ENCODE measurements around the gene ELP4. TPM values are rescaled to one million over a fixed set of nuclear protein-coding genes. Genes with fewer than 3 reads are reported as not detected.
A peak's percentile ranks its signal among the peaks of the same experiment; 100 is the strongest.
"Not testable (repeated sequence)": the region's sequence is repeated elsewhere in the genome, so short reads cannot be mapped to it uniquely, and the experiment has no call there.

ELP4 gene
- polyA plus RNA-seq, 4 donors: 5.4 to 14.5 (median 7.9) TPM

DNA sequence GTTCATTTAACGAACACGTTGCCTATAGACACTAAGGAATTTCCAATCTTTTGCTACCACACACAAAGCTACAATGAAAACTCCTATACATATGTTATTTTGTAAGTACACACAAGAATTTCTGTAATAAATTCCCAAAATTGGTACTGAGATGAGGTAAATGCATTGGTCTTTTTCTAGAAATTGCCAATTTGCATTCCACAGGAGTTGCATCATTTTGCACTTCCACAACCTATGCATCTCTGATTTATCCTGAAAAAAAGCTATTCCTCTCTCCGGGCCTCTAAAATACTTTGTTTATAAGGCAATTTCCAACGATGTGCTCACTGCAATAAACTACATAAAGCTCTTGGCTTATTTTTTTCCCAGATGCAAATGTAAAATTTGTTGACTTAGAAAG is 25.1 kb upstream of the ELP4 start:
- Histone ChIP-seq H3K27me3 (ENCODE audit: control insufficient read depth in 3 of 3, insufficient read depth in 3 of 3, low read length in 3 of 3) (no peaks in the 10 kb centered on the region), H3K27ac (ENCODE audit: low read depth in 1 of 3, low read length in 2 of 3) (no peak overlapping the region), H3K9me3 (ENCODE audit: control insufficient read depth in 2 of 2, insufficient read depth in 1 of 2, low read depth in 1 of 2, low read length in 1 of 2) (no peaks in the 10 kb centered on the region), H3K4me1 (ENCODE audit: control insufficient read depth in 3 of 3, insufficient read depth in 2 of 3, low read depth in 1 of 3, low read length in 2 of 3) (no peaks in the 10 kb centered on the region), H3K36me3 (ENCODE audit: control insufficient read depth in 3 of 3, insufficient read depth in 2 of 3, low read depth in 1 of 3, low read length in 3 of 3) (no peaks in the 10 kb centered on the region), H3K4me3 (ENCODE audit: low read depth in 1 of 3, low read length in 3 of 3) (no peak overlapping the region)
- no peak for DNase-seq
- 82 to 90% (median 83%) methylated on average over 4 of the region's 4 CpGs for WGBS, 3 donors
- no peak for FAIRE-seq

DNA sequence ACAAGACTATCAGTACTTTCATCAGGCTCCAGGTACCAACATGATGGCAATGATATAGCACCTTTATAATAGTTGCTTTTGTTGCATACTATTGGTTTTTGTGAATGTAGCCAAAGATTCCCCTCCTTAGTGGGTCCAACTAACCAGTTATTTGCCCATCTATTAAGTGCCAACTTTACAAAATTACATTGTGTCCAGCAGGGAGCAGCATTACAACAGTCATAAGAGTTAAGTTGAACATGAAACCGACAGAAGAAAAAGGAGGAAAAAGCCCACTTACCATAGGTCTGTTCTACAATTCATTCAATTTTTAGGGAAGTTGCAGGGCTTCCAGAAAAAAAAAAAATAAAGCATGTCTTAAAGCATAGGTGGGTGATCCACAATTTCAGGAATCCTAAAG is 21.7 kb upstream of the ELP4 start:
- H3K4me3 ChIP-seq (ENCODE audit: low read depth in 1 of 3, low read length in 3 of 3): no peak overlapping the region
- DNase-seq (peak; percentile 33 to 35), FAIRE-seq (no peak)
- H3K4me1 ChIP-seq (ENCODE audit: control insufficient read depth in 3 of 3, insufficient read depth in 2 of 3, low read depth in 1 of 3, low read length in 2 of 3): no peaks in the 10 kb centered on the region
- H3K27ac ChIP-seq (ENCODE audit: low read depth in 1 of 3, low read length in 2 of 3): no peak overlapping the region
- H3K9me3 ChIP-seq (ENCODE audit: control insufficient read depth in 2 of 2, insufficient read depth in 1 of 2, low read depth in 1 of 2, low read length in 1 of 2): no peaks in the 10 kb centered on the region
- H3K36me3 ChIP-seq (ENCODE audit: control insufficient read depth in 3 of 3, insufficient read depth in 2 of 3, low read depth in 1 of 3, low read length in 3 of 3): no peaks in the 10 kb centered on the region
- no peaks in the 10 kb centered on the region for H3K27me3 ChIP-seq (ENCODE audit: control insufficient read depth in 3 of 3, insufficient read depth in 3 of 3, low read length in 3 of 3)
- 22 to 44% (median 29%) methylated on average over 1 of the region's 1 CpG for WGBS, 3 donors

DNA sequence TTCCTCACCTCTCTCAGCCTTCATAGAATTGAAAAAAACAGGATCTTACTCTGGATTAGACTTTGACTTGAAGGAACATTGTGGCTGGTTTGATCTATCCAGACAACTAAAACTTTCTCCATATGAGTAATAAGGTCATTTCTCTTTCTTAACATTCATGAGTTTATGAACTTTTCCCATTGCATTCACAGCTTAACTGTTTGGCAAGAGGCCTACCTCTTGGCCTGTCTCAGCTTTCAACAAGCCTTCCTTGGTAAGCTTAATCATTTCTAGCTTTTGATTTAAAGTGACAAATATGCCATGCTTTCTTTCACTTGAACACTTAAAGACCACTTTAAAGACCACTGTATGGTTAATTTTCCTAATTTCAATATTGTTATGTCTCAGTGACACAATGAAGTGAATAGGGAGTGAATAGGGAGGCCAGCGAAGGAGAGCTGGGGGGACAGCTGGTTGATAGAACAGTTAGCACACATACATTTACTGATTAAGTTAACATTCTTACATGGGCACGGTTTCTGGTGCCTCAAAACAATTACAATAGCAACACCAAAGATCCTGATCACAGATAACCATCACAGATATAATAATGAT is 17.1 kb upstream of the ELP4 start:
- no peaks in the 10 kb centered on the region for H3K27me3 ChIP-seq (ENCODE audit: control insufficient read depth in 3 of 3, insufficient read depth in 3 of 3, low read length in 3 of 3)
- FAIRE-seq (no peak), DNase-seq (no peak)

DNA sequence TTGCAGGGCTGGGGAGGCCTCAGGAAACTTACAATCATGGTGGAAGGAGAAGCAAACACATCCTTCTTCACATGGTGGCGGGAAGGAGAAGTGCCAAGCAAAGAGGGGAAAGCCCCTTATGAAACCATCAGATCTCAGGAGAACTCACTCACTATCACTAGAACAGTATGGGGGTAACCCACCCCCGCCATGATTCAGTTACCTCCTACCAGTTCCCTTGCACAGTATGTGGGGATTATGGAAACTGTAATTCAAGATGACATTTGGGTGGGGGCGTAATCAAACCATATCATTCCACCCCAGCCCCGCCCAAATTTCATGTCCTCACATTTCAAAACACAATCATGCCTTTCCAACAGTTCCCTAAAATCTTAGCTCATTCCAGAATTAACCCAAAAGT is 16.3 kb upstream of the ELP4 start:
- FAIRE-seq (no peak), DNase-seq (no peak)
- 90 to 94% (median 93%) methylated on average over 3 to 4 of the region's 4 CpGs for WGBS, 3 donors
- H3K27ac ChIP-seq (ENCODE audit: low read depth in 1 of 3, low read length in 2 of 3): no peak overlapping the region
- no peaks in the 10 kb centered on the region for H3K27me3 ChIP-seq (ENCODE audit: control insufficient read depth in 3 of 3, insufficient read depth in 3 of 3, low read length in 3 of 3)
- peaks cover 0 to 7% (median 0%) of the 10 kb centered on the region in 3 donors for H3K36me3 ChIP-seq (ENCODE audit: control insufficient read depth in 3 of 3, insufficient read depth in 2 of 3, low read depth in 1 of 3, low read length in 3 of 3)
- H3K4me1 ChIP-seq (ENCODE audit: control insufficient read depth in 3 of 3, insufficient read depth in 2 of 3, low read depth in 1 of 3, low read length in 2 of 3): no peaks in the 10 kb centered on the region
- H3K4me3 ChIP-seq (ENCODE audit: low read depth in 1 of 3, low read length in 3 of 3): no peak overlapping the region
- H3K9me3 ChIP-seq (ENCODE audit: control insufficient read depth in 2 of 2, insufficient read depth in 1 of 2, low read depth in 1 of 2, low read length in 1 of 2): peaks cover 0 to 4% of the 10 kb centered on the region in 2 donors

More for the DNA sequence above, 17.1 kb upstream of the ELP4 start:
- 76 to 88% (median 85%) methylated on average over 2 of the region's 2 CpGs for WGBS, 3 donors
- Histone ChIP-seq H3K4me1 (ENCODE audit: control insufficient read depth in 3 of 3, insufficient read depth in 2 of 3, low read depth in 1 of 3, low read length in 2 of 3) (no peaks in the 10 kb centered on the region), H3K36me3 (ENCODE audit: control insufficient read depth in 3 of 3, insufficient read depth in 2 of 3, low read depth in 1 of 3, low read length in 3 of 3) (peaks cover 0 to 7% (median 0%) of the 10 kb centered on the region in 3 donors), H3K4me3 (ENCODE audit: low read depth in 1 of 3, low read length in 3 of 3) (no peak overlapping the region), H3K27ac (ENCODE audit: low read depth in 1 of 3, low read length in 2 of 3) (no peak overlapping the region), H3K9me3 (ENCODE audit: control insufficient read depth in 2 of 2, insufficient read depth in 1 of 2, low read depth in 1 of 2, low read length in 1 of 2) (peaks cover 0 to 4% of the 10 kb centered on the region in 2 donors)

DNA sequence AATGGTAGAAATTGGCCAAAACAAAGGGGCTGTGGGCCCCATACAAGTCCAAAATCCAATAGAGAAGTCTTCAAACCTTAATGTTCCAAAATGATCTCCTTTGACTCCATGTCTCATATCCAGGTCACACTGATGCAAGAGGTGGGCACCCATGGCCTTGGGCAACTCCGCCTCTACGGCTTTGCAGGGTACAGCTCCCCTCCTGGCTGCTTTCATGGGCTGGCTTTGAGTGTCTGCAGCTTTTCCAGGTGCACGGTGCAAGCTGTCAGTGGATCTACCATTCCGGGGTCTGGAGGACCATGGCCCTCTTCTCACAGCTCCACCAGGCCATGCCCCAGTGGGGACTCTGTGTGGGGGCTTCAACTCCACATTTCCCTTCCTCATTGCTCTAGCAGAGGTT is 15.8 kb upstream of the ELP4 start:
- H3K4me1 ChIP-seq (ENCODE audit: control insufficient read depth in 3 of 3, insufficient read depth in 2 of 3, low read depth in 1 of 3, low read length in 2 of 3); H3K9me3 ChIP-seq (ENCODE audit: control insufficient read depth in 2 of 2, insufficient read depth in 1 of 2, low read depth in 1 of 2, low read length in 1 of 2); H3K4me3 ChIP-seq (ENCODE audit: low read depth in 1 of 3, low read length in 3 of 3); H3K27ac ChIP-seq (ENCODE audit: low read depth in 1 of 3, low read length in 2 of 3); H3K36me3 ChIP-seq (ENCODE audit: control insufficient read depth in 3 of 3, insufficient read depth in 2 of 3, low read depth in 1 of 3, low read length in 3 of 3); DNase-seq; H3K27me3 ChIP-seq (ENCODE audit: control insufficient read depth in 3 of 3, insufficient read depth in 3 of 3, low read length in 3 of 3); FAIRE-seq: not testable (repeated sequence)
- 95 to 100% (median 98%) methylated on average over 4 of the region's 4 CpGs for WGBS, 3 donors

DNA sequence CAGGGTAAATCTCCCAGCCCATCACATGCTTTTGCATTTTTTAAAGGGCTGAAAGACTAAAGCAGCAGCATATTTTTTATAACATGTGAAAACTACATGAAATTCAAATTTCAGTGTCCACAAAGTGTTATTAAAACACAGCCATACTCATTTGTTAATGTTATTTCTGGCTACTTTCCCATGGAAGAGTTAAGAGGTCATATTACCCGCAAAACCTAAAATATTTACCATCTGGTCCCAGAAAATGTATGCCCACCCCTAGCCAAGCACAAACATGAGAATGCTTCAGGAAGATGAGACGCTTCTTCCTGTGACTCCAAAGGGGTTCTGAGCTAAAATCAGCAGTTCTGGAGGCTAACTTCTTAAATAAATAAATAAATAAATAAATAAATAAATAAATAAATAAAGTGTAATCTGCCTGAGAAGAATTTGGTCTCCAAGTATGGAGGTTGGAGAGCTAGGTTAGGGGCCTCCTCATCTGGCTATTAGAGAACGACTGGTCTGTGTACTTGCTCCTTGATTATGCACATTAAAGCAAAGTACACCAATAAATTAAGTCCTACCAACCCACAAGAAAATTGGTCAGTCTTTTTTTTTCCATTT is 9.9 kb upstream of the ELP4 start:
- Histone ChIP-seq H3K27ac (ENCODE audit: low read depth in 1 of 3, low read length in 2 of 3) (no peak overlapping the region), H3K4me3 (ENCODE audit: low read depth in 1 of 3, low read length in 3 of 3) (no peak overlapping the region), H3K36me3 (ENCODE audit: control insufficient read depth in 3 of 3, insufficient read depth in 2 of 3, low read depth in 1 of 3, low read length in 3 of 3) (no peaks in the 10 kb centered on the region), H3K4me1 (ENCODE audit: control insufficient read depth in 3 of 3, insufficient read depth in 2 of 3, low read depth in 1 of 3, low read length in 2 of 3) (no peaks in the 10 kb centered on the region), H3K9me3 (ENCODE audit: control insufficient read depth in 2 of 2, insufficient read depth in 1 of 2, low read depth in 1 of 2, low read length in 1 of 2) (no peaks in the 10 kb centered on the region), H3K27me3 (ENCODE audit: control insufficient read depth in 3 of 3, insufficient read depth in 3 of 3, low read length in 3 of 3) (no peaks in the 10 kb centered on the region)
- FAIRE-seq: no peak
- 82 to 88% (median 85%) methylated on average over 3 of the region's 3 CpGs for WGBS, 3 donors
- no peak for DNase-seq

DNA sequence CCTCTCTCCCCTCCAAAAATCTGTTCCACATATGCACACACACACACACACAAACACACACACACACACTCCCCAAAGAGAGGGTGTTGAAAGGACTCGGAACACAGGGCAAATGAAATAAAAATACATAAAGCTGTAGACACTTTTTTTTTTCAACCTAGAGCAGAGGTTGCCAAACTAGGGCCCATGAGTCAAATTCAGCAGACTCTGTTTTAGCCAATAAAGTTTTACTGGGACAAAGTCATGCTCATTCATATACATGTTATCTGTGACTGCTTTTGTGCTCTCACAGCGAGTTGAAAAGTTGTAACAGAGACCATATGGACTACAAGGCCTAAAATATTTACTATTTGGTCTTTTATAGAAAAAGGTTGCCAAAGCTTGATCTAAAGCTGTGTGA is 9.0 kb upstream of the ELP4 start:
- 81 to 89% (median 85%) methylated on average over 2 of the region's 2 CpGs for WGBS, 3 donors
- H3K4me1 ChIP-seq (ENCODE audit: control insufficient read depth in 3 of 3, insufficient read depth in 2 of 3, low read depth in 1 of 3, low read length in 2 of 3): no peaks in the 10 kb centered on the region
- no peak overlapping the region for H3K27ac ChIP-seq (ENCODE audit: low read depth in 1 of 3, low read length in 2 of 3)
- FAIRE-seq (no peak), DNase-seq (no peak)
- H3K27me3 ChIP-seq (ENCODE audit: control insufficient read depth in 3 of 3, insufficient read depth in 3 of 3, low read length in 3 of 3): no peaks in the 10 kb centered on the region
- H3K4me3 ChIP-seq (ENCODE audit: low read depth in 1 of 3, low read length in 3 of 3): no peak overlapping the region
- no peaks in the 10 kb centered on the region for H3K9me3 ChIP-seq (ENCODE audit: control insufficient read depth in 2 of 2, insufficient read depth in 1 of 2, low read depth in 1 of 2, low read length in 1 of 2)
- peaks cover 0 to 3% (median 0%) of the 10 kb centered on the region in 3 donors for H3K36me3 ChIP-seq (ENCODE audit: control insufficient read depth in 3 of 3, insufficient read depth in 2 of 3, low read depth in 1 of 3, low read length in 3 of 3)

DNA sequence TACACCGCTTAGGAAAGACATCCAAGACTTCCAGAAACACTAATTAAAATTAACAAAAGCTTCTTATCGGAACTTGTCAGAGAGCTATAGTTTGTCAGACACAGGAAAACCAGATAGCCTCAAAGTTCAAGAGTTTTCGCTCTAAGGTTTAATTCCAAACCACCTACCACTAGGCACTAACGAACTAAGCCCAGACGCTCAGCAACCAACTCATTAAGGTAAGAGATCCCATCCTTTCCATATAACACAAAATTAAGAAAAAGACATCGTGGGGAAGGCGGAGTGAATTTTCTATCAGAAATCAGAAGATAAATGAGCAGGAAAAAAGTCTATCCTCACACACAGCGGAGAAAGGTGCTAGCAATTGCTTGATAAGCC is 527 bp upstream of the ELP4 start:
- Histone ChIP-seq H3K9me3 (ENCODE audit: control insufficient read depth in 2 of 2, insufficient read depth in 1 of 2, low read depth in 1 of 2, low read length in 1 of 2) (no peaks in the 10 kb centered on the region), H3K36me3 (ENCODE audit: control insufficient read depth in 3 of 3, insufficient read depth in 2 of 3, low read depth in 1 of 3, low read length in 3 of 3) (peaks cover 0 to 3% (median 0%) of the 10 kb centered on the region in 3 donors), H3K4me3 (ENCODE audit: low read depth in 1 of 3, low read length in 3 of 3) (peak overlapping the region; percentile 79 to 94 (median 79)), H3K4me1 (ENCODE audit: control insufficient read depth in 3 of 3, insufficient read depth in 2 of 3, low read depth in 1 of 3, low read length in 2 of 3) (peaks cover 0 to 6% (median 0%) of the 10 kb centered on the region in 3 donors), H3K27ac (ENCODE audit: low read depth in 1 of 3, low read length in 2 of 3) (peak overlapping the region; percentile 37 to 88 (median 46)), H3K27me3 (ENCODE audit: control insufficient read depth in 3 of 3, insufficient read depth in 3 of 3, low read length in 3 of 3) (no peaks in the 10 kb centered on the region)
- FAIRE-seq: no peak
- WGBS, 3 donors: 0 to 1% (median 1%) methylated on average over 8 of the region's 8 CpGs
- DNase-seq: no peak

DNA sequence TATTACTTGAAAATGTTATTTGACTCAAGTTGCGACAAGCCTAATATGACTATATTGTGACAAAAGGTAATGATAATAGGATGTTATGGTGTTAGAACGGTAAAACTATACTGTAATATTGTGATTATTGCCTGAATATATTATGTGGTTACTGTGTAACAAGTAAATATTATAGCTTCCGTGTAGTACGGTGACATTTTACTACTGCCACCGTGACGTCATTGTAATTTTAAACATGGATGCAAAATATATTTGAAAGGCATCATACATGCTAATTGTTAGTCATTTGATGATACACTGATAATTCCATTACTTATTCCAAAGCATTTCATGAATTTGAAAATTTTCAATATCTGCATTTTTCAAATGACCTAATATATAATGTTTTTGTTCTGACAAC is 2.5 kb downstream of the ELP4 start:
- Histone ChIP-seq H3K9me3 (ENCODE audit: control insufficient read depth in 2 of 2, insufficient read depth in 1 of 2, low read depth in 1 of 2, low read length in 1 of 2) (no peaks in the 10 kb centered on the region), H3K4me1 (ENCODE audit: control insufficient read depth in 3 of 3, insufficient read depth in 2 of 3, low read depth in 1 of 3, low read length in 2 of 3) (peaks cover 0 to 6% (median 0%) of the 10 kb centered on the region in 3 donors), H3K27ac (ENCODE audit: low read depth in 1 of 3, low read length in 2 of 3) (no peak overlapping the region), H3K36me3 (ENCODE audit: control insufficient read depth in 3 of 3, insufficient read depth in 2 of 3, low read depth in 1 of 3, low read length in 3 of 3) (peaks cover 0 to under 1% (median 0%) of the 10 kb centered on the region in 3 donors), H3K4me3 (ENCODE audit: low read depth in 1 of 3, low read length in 3 of 3) (no peak overlapping the region), H3K27me3 (ENCODE audit: control insufficient read depth in 3 of 3, insufficient read depth in 3 of 3, low read length in 3 of 3) (no peaks in the 10 kb centered on the region)
- DNase-seq (no peak), FAIRE-seq (no peak)
- WGBS, 3 donors: 84 to 93% (median 87%) methylated on average over 6 of the region's 6 CpGs
